ENCODE data around the gene HSDL1. TPM values are rescaled to one million over a fixed set of nuclear protein-coding genes. Genes with fewer than 3 reads are reported as not detected.

Gene HSDL1
- total and polyA plus RNA-seq, 4 experiments from 2014 or later, result 9.9 to 23.0 (median 15.7) TPM

DNA sequence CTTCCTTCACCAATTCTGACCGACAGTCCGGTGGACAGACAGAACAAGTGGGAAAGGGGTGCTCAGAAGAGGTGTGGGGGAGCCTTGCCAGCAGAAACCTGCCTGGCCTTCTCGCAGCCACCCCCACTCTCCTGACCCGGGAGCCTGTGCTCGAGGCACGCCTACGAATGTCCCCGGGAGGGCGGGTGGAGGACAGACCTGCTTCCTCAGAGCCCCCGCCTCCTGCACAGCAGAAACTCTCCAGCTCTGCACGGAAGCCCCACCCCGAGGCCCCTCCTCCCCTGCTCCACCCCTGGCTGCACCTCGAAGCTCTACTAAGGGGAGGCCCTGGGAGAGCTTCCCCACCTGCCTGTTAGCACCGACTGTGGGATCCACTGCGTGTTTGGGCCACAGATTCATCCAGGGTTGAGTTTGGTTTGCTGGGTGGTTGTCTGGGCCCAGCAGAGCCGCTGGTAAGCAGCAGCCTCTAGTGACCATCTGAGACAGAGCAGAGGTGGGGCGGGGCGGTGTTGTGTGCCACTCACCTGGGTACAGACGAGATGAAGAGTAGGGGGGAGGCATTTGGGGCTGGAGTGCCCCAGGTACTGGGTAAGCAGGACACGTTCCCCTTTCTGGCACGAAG is 35.7 kb upstream of the HSDL1 start:
- Histone ChIP-seq H3K27me3 (ENCODE audit: insufficient read depth, low read length) (no peaks in the 10 kb centered on the region), H3K27ac (ENCODE audit: low read depth, low read length) (no peak overlapping the region), H3K4me3 (ENCODE audit: low read length in 2 of 2) (no peak overlapping the region), H3K36me3 (ENCODE audit: insufficient read depth, low read length) (peaks cover 46% of the 10 kb centered on the region), H3K9me3 (ENCODE audit: control insufficient read depth in 1 of 2, low read length in 2 of 2) (no peaks in the 10 kb centered on the region), H3K4me1 (ENCODE audit: insufficient read depth, low read length) (peaks cover 11% of the 10 kb centered on the region)
- H3K27ac Mint-ChIP-seq, result no peak overlapping the region
- CTCF ChIA-PET (ENCODE audit: partially characterized antibody), result no interaction called here
- no peaks in the 10 kb centered on the region for H3K27me3 Mint-ChIP-seq
- POLR2A ChIA-PET (ENCODE audit: partially characterized antibody), result no interaction called here
- H3K36me3 Mint-ChIP-seq, result peaks cover 16 to 40% of the 10 kb centered on the region in 2 donors
- H3K9me3 Mint-ChIP-seq, result no peaks in the 10 kb centered on the region
- intact Hi-C loops (cut with micrococcal nuclease), result no loop called here
- peaks cover 9 to 25% (median 12%) of the 10 kb centered on the region in 4 donors for H3K4me1 Mint-ChIP-seq
- DNase-seq, result no peak
- no peak overlapping the region for H3K4me3 Mint-ChIP-seq

GRCh38 chr16:84179612-84180320 is 34.8 kb upstream of the HSDL1 start:
- H3K27ac Mint-ChIP-seq, result no peak overlapping the region
- DNase-seq, result no peak
- Histone ChIP-seq H3K27me3 (ENCODE audit: insufficient read depth, low read length) (no peaks in the 10 kb centered on the region), H3K4me1 (ENCODE audit: insufficient read depth, low read length) (peaks cover 3% of the 10 kb centered on the region), H3K4me3 (ENCODE audit: low read length in 2 of 2) (no peak overlapping the region), H3K36me3 (ENCODE audit: insufficient read depth, low read length) (peaks cover 46% of the 10 kb centered on the region), H3K27ac (ENCODE audit: low read depth, low read length) (no peak overlapping the region), H3K9me3 (ENCODE audit: control insufficient read depth in 1 of 2, low read length in 2 of 2) (no peaks in the 10 kb centered on the region)
- no peak overlapping the region for H3K4me3 Mint-ChIP-seq
- no peaks in the 10 kb centered on the region for H3K9me3 Mint-ChIP-seq
- intact Hi-C loops (cut with micrococcal nuclease), result no loop called here
- peaks cover 8 to 16% (median 11%) of the 10 kb centered on the region in 4 donors for H3K4me1 Mint-ChIP-seq
- POLR2A ChIA-PET (ENCODE audit: partially characterized antibody), result no interaction called here
- CTCF ChIA-PET (ENCODE audit: partially characterized antibody), result interaction anchor here (1.1 kb wide), 1 partner anchor 252 kb away, joined by 3 read pairs; no protein-coding TSS in a partner anchor
- peaks cover 16 to 40% of the 10 kb centered on the region in 2 donors for H3K36me3 Mint-ChIP-seq
- no peaks in the 10 kb centered on the region for H3K27me3 Mint-ChIP-seq

DNA sequence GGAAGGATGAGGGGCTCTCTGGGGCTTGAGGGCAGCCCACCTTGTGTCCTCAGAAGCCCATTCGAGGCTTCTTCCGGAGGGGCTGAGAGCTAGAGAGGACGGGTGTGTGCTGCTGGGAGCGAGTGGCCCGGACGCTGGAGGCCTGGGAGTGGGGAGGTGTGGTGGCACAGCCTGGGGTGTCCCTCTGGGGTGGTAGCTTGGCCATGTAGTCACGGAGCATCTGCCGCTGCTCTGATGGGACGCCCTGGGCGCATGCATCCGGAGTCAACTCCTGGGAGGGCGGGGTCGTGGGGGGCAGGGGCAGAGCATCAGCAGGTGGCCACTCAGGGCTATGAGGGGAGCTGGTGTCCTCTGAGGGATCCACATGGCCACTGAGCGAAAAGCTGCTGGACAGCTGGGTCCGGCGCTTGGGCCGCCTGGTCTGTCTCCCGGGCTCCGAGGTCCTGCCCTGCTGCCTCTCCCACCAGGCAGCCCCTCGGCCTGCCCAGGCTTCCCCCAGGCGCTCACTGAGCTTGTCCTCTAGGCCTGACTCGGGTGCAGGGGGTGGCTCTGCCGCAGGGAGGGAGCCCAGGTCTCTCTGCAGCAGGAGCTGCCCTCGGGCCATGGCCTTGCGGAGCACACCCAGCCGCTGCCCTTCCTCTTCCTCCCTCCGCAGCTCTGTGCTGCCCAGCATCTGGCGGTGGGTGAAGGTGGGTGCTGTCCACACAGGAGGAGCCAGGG is 34.1 kb upstream of the HSDL1 start:
- H3K4me3 ChIP-seq (ENCODE audit: low read length in 2 of 2), result no peak overlapping the region
- H3K4me3 Mint-ChIP-seq, result no peak overlapping the region
- no peak overlapping the region for H3K27ac Mint-ChIP-seq
- H3K36me3 ChIP-seq (ENCODE audit: insufficient read depth, low read length), result peaks cover 41% of the 10 kb centered on the region
- no peak overlapping the region for H3K27ac ChIP-seq (ENCODE audit: low read depth, low read length)
- no peaks in the 10 kb centered on the region for H3K27me3 ChIP-seq (ENCODE audit: insufficient read depth, low read length)
- no peak for DNase-seq
- POLR2A ChIA-PET (ENCODE audit: partially characterized antibody), result no interaction called here
- no peaks in the 10 kb centered on the region for H3K9me3 Mint-ChIP-seq
- no peaks in the 10 kb centered on the region for H3K9me3 ChIP-seq (ENCODE audit: control insufficient read depth in 1 of 2, low read length in 2 of 2)
- no peaks in the 10 kb centered on the region for H3K27me3 Mint-ChIP-seq
- peaks cover 5 to 9% (median 6%) of the 10 kb centered on the region in 4 donors for H3K4me1 Mint-ChIP-seq
- H3K4me1 ChIP-seq (ENCODE audit: insufficient read depth, low read length), result no peaks in the 10 kb centered on the region
- CTCF ChIA-PET (ENCODE audit: partially characterized antibody), result interaction anchor here (1.1 to 7.4 kb wide), 3 partner anchors 8 to 252 kb away, joined by 3 to 78 read pairs (median 11); partner anchors contain the start of gene TAF1C
- intact Hi-C loops (cut with micrococcal nuclease), result no loop called here
- peaks cover 12 to 35% of the 10 kb centered on the region in 2 donors for H3K36me3 Mint-ChIP-seq

DNA sequence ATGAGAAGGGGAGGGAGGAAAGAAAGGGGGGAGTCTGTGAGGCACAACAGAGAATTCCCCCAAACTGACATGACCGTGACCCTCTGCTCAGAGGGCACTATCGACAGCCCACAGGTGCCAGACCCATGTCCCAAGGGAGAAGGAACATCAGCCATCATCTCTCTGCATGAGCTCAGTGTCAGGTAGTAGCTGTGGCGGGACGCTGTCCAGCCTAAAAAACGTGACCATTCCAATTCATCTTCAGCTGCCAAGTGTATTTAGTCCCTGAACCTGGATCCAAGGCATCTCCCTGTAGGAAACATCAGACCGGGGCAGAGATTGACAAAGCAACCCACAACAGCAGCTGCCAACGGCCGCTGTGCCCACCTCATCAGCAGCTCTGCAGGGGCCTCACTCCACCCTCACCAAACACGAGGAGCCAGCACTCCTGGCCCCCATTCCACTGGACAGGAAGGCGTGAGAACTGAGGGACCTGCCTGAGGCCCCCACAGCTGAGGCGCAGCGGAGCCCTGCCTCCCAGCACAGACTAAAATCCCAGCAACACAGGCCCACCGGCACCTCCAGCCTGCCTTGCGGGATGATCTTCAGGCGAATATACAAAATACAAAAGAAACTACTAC is 33.3 kb upstream of the HSDL1 start:
- POLR2A ChIA-PET (ENCODE audit: partially characterized antibody), result no interaction called here
- intact Hi-C loops (cut with micrococcal nuclease), result no loop called here
- CTCF ChIA-PET (ENCODE audit: partially characterized antibody), result interaction anchor here (2.4 to 7.4 kb wide), 2 partner anchors 9 to 93 kb away, joined by 11 to 78 read pairs; partner anchors contain the start of gene TAF1C
- peaks cover 12 to 35% of the 10 kb centered on the region in 2 donors for H3K36me3 Mint-ChIP-seq
- peak overlapping the region in 3 of 7 donors; percentile 15 to 25 (median 22) for H3K27ac Mint-ChIP-seq
- Histone ChIP-seq H3K4me3 (ENCODE audit: low read length in 2 of 2) (no peak overlapping the region), H3K4me1 (ENCODE audit: insufficient read depth, low read length) (no peaks in the 10 kb centered on the region), H3K9me3 (ENCODE audit: control insufficient read depth in 1 of 2, low read length in 2 of 2) (no peaks in the 10 kb centered on the region), H3K27ac (ENCODE audit: low read depth, low read length) (no peak overlapping the region), H3K27me3 (ENCODE audit: insufficient read depth, low read length) (no peaks in the 10 kb centered on the region), H3K36me3 (ENCODE audit: insufficient read depth, low read length) (peaks cover 35% of the 10 kb centered on the region)
- H3K4me3 Mint-ChIP-seq, result no peak overlapping the region
- no peaks in the 10 kb centered on the region for H3K27me3 Mint-ChIP-seq
- peaks cover under 1 to 6% (median 5%) of the 10 kb centered on the region in 4 donors for H3K4me1 Mint-ChIP-seq
- no peaks in the 10 kb centered on the region for H3K9me3 Mint-ChIP-seq
- no peak for DNase-seq

GRCh38 chr16:84177741-84178073 is 32.7 kb upstream of the HSDL1 start:
- CTCF ChIA-PET (ENCODE audit: partially characterized antibody), result interaction anchor here (2.4 to 7.4 kb wide), 2 partner anchors 9 to 92 kb away, joined by 11 to 78 read pairs; partner anchors contain the start of gene TAF1C
- Mint-ChIP-seq H3K36me3 (peaks cover 8 to 31% of the 10 kb centered on the region in 2 donors), H3K27ac (peak overlapping the region in 3 of 7 donors; percentile 15 to 25 (median 22)), H3K9me3 (no peaks in the 10 kb centered on the region), H3K27me3 (no peaks in the 10 kb centered on the region), H3K4me1 (peaks cover 0 to 6% (median 5%) of the 10 kb centered on the region in 4 donors), H3K4me3 (no peak overlapping the region)
- no peaks in the 10 kb centered on the region for H3K4me1 ChIP-seq (ENCODE audit: insufficient read depth, low read length)
- no peak for DNase-seq
- no peak overlapping the region for H3K4me3 ChIP-seq (ENCODE audit: low read length in 2 of 2)
- peaks cover 30% of the 10 kb centered on the region for H3K36me3 ChIP-seq (ENCODE audit: insufficient read depth, low read length)
- H3K27me3 ChIP-seq (ENCODE audit: insufficient read depth, low read length), result no peaks in the 10 kb centered on the region
- H3K9me3 ChIP-seq (ENCODE audit: control insufficient read depth in 1 of 2, low read length in 2 of 2), result no peaks in the 10 kb centered on the region
- no peak overlapping the region for H3K27ac ChIP-seq (ENCODE audit: low read depth, low read length)
- POLR2A ChIA-PET (ENCODE audit: partially characterized antibody), result no interaction called here
- intact Hi-C loops (cut with micrococcal nuclease), result no loop called here

DNA sequence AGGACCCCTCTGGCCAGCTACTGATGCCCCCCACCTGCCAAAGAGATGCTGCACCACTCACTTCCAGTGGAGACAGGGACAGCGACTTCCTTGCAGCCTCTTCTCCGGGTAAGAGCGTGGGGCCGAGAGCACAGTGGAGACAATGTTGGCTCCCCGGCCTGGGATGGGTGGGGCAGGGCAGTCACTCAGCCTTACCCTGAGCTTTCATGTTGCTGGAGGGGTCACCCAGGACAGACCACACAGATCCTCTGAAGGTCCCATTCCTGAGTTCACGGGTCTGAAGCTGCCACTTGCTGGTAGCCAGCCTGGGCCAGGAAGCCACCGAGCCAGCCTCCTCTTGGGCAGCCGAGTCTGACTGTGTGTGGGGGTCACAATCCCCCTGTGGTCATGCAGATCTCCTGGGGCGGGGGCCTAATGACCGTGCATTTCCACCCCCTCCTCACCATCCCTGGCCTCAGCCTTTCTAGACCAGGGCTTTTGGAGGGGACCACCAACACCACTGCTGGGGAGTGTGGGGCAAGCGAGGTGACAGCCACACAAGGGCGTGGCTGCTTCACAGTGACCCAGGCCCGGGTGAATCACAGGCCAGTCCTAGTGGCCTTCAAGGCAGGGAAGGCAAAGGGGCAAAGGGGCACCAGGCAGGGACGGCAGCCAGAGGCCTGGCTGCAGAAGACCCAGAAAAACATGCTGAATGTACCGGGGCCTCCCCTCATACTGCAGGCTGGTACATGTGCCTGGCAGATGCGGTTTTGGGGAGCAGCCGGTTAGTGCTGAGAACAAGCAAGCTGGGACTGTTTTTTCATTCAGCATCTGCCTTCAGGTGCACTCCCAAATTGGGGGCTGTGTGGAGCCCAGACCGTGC is 31.4 kb upstream of the HSDL1 start:
- Histone ChIP-seq H3K27me3 (ENCODE audit: insufficient read depth, low read length) (no peaks in the 10 kb centered on the region), H3K36me3 (ENCODE audit: insufficient read depth, low read length) (peaks cover 18% of the 10 kb centered on the region), H3K27ac (ENCODE audit: low read depth, low read length) (no peak overlapping the region), H3K4me1 (ENCODE audit: insufficient read depth, low read length) (no peaks in the 10 kb centered on the region), H3K4me3 (ENCODE audit: low read length in 2 of 2) (no peak overlapping the region), H3K9me3 (ENCODE audit: control insufficient read depth in 1 of 2, low read length in 2 of 2) (no peaks in the 10 kb centered on the region)
- intact Hi-C loops (cut with micrococcal nuclease), result no loop called here
- Mint-ChIP-seq H3K4me3 (no peak overlapping the region), H3K27me3 (peaks cover 0 to 2% of the 10 kb centered on the region in 2 donors), H3K9me3 (no peaks in the 10 kb centered on the region), H3K27ac (no peak overlapping the region), H3K4me1 (peaks cover 0 to 6% (median 5%) of the 10 kb centered on the region in 4 donors), H3K36me3 (peaks cover 2 to 21% of the 10 kb centered on the region in 2 donors)
- ChIA-PET POLR2A (ENCODE audit: partially characterized antibody) (interaction anchor here (0.9 to 1.6 kb wide), 3 partner anchors 60 to 107 kb away, joined by 3 to 5 read pairs (median 5); partner anchors contain the start of gene MBTPS1), CTCF (ENCODE audit: partially characterized antibody) (interaction anchor here (0.9 to 7.4 kb wide), 13 partner anchors 8 to 350 kb away, joined by 3 to 78 read pairs (median 4); partner anchors contain the start of gene TAF1C)
- DNase-seq, result no peak
